ENCODE measurements around the gene ANP32A. TPM values are rescaled to one million over a fixed set of nuclear protein-coding genes. Genes with fewer than 3 reads are reported as not detected.

The ANP32A gene
- total RNA-seq, 1 experiment from 2014 or later = 220 TPM

DNA sequence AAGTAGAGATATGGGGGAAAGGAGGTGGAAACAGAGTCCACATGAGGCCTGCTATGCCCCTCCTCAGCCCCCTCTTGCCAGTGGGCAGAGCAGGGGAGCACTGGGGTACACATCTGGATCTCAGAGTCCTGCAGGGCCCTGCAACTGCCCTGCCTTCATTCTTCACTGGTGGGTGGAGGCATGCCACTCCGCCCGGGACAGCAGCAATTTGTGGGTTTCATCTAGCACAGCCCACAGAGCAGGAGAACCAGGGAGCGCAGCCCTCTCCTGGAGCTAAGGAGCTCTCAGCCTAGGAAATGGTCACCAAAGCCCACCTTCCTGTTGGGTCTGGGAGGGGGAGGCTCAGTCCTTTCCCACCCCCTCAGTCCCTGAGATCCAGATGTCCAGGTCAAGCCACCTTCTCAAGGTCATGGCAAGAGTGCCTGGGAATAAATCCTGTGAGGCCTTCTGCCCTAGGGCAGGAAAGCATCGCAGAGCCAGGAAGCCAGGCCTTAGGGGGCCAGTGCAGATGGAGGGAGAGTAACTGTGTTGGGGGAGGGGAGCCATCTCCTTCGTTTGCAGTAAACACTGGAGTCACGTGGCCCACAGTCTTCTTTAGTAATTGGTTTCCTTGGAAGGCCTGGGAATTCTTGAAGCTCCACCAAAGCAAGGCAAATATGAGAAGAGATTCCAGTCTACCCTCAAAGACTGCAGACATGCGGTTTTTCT lies 31.0 kb downstream of the ANP32A start:
- peaks cover 6% of the 10 kb centered on the region; the same call in 1 of the 2 replicates for H4K20me1 ChIP-seq (ENCODE audit: insufficient read depth)
- no peak overlapping the region for H2AFZ ChIP-seq (ENCODE audit: low read depth, low read length, poor library complexity, severe bottlenecking)
- ATAC-seq (no peak), DNase-seq (ENCODE audit: low read depth, low spot score) (no peak)
- H3K27me3 ChIP-seq (ENCODE audit: insufficient read depth, low read length) = no peaks in the 10 kb centered on the region
- H3K79me2 ChIP-seq (ENCODE audit: insufficient read depth, low read length) = peaks cover 82% of the 10 kb centered on the region
- H3K36me3 ChIP-seq (ENCODE audit: control insufficient read depth in 1 of 2, insufficient read depth in 2 of 2, low read length in 2 of 2) = peaks cover 10 to 11% of the 10 kb centered on the region in 2 experiments; a peak in 2 of 4 replicates
- no peak overlapping the region for H3K4me2 ChIP-seq (ENCODE audit: low read length)
- ChIA-PET POLR2A (no interaction called here), RAD21 (ENCODE audit: low non-redundant PET in 1 of 2, low total read pairs in 2 of 2, uncharacterized antibody in 2 of 2, unreplicated experiment in 2 of 2) (no interaction called here), CTCF (no interaction called here)
- no peak overlapping the region for H3K9ac ChIP-seq (ENCODE audit: low read length)
- peaks cover 0 to 9% of the 10 kb centered on the region in 2 experiments; a peak in 1 of 4 replicates for H3K4me1 ChIP-seq (ENCODE audit: control insufficient read depth in 1 of 2, insufficient read depth in 2 of 2, low read length in 2 of 2)
- no peak overlapping the region for H3K27ac ChIP-seq (ENCODE audit: low read depth, low read length)
- intact Hi-C loops (cut with micrococcal nuclease) = no loop called here
- no peak for TF ChIP-seq POLR2AphosphoS5 (IDR thresholded peaks at IDR 0.05; ENCODE audit: low read depth, low read length)
- H3K9me3 ChIP-seq (ENCODE audit: control insufficient read depth in 1 of 2, insufficient read depth in 1 of 2, low read depth in 1 of 2, low read length in 2 of 2) = no peaks in the 10 kb centered on the region
- no TSS peak for BruUV-seq (replicated peaks)
- no peak overlapping the region for H3K4me3 ChIP-seq (replicated peaks in 1 of 2; ENCODE audit: low read depth in 1 of 2, low read length in 2 of 2)
- no peaks in the 10 kb centered on the region for H3K9me2 ChIP-seq (ENCODE audit: insufficient read depth)

DNA sequence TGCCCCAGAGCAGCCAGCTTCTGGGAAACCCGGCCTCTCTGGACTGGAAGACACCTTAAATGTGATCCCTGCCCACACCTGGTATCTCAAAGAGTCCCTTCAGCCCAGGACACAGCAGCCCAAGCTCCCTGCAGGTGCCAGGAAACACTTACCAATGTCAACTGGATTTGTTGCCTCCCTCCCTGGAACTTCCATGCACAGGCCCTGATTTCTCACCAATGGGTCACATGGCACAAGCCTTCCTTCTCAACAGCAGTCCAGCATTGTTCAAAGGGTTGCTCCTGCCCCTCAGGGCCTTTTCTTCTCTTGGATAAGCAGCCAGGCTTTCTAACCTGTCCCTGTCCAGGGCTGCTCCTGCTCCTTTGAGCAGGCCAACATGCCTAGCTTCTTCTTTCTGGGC lies 31.6 kb downstream of the ANP32A start:
- CTCF ChIA-PET = no interaction called here
- intact Hi-C loops (cut with micrococcal nuclease) = no loop called here
- ATAC-seq = no peak
- H3K9ac ChIP-seq (ENCODE audit: low read length) = no peak overlapping the region
- DNase-seq (ENCODE audit: low read depth, low spot score) = no peak
- RAD21 ChIA-PET (ENCODE audit: low non-redundant PET in 1 of 2, low total read pairs in 2 of 2, uncharacterized antibody in 2 of 2, unreplicated experiment in 2 of 2) = no interaction called here
- H3K27ac ChIP-seq (ENCODE audit: low read depth, low read length) = no peak overlapping the region
- TF ChIP-seq, protein P1, sequence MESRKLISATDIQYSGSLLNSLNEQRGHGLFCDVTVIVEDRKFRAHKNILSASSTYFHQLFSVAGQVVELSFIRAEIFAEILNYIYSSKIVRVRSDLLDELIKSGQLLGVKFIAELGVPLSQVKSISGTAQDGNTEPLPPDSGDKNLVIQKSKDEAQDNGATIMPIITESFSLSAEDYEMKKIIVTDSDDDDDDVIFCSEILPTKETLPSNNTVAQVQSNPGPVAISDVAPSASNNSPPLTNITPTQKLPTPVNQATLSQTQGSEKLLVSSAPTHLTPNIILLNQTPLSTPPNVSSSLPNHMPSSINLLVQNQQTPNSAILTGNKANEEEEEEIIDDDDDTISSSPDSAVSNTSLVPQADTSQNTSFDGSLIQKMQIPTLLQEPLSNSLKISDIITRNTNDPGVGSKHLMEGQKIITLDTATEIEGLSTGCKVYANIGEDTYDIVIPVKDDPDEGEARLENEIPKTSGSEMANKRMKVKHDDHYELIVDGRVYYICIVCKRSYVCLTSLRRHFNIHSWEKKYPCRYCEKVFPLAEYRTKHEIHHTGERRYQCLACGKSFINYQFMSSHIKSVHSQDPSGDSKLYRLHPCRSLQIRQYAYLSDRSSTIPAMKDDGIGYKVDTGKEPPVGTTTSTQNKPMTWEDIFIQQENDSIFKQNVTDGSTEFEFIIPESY (IDR thresholded peaks at IDR 0.05; ENCODE audit: extremely low read depth, insufficient replicate concordance, low read length) = no peak
- TF ChIP-seq, protein P2, sequence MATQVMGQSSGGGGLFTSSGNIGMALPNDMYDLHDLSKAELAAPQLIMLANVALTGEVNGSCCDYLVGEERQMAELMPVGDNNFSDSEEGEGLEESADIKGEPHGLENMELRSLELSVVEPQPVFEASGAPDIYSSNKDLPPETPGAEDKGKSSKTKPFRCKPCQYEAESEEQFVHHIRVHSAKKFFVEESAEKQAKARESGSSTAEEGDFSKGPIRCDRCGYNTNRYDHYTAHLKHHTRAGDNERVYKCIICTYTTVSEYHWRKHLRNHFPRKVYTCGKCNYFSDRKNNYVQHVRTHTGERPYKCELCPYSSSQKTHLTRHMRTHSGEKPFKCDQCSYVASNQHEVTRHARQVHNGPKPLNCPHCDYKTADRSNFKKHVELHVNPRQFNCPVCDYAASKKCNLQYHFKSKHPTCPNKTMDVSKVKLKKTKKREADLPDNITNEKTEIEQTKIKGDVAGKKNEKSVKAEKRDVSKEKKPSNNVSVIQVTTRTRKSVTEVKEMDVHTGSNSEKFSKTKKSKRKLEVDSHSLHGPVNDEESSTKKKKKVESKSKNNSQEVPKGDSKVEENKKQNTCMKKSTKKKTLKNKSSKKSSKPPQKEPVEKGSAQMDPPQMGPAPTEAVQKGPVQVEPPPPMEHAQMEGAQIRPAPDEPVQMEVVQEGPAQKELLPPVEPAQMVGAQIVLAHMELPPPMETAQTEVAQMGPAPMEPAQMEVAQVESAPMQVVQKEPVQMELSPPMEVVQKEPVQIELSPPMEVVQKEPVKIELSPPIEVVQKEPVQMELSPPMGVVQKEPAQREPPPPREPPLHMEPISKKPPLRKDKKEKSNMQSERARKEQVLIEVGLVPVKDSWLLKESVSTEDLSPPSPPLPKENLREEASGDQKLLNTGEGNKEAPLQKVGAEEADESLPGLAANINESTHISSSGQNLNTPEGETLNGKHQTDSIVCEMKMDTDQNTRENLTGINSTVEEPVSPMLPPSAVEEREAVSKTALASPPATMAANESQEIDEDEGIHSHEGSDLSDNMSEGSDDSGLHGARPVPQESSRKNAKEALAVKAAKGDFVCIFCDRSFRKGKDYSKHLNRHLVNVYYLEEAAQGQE (IDR thresholded peaks at IDR 0.05; ENCODE audit: low read depth) = no peak
- TF ChIP-seq JUND (IDR thresholded peaks at IDR 0.05) = no peak
- TF ChIP-seq ZFX (IDR thresholded peaks at IDR 0.05) = no peak
- no peak for TF ChIP-seq FOSL1 (IDR thresholded peaks at IDR 0.05; ENCODE audit: low read depth)
- TF ChIP-seq POLR2AphosphoS5 (IDR thresholded peaks at IDR 0.05; ENCODE audit: low read depth, low read length) = no peak
- no peak for TF ChIP-seq ELF1 (IDR thresholded peaks at IDR 0.05; ENCODE audit: borderline replicate concordance, low read depth)
- no peaks in the 10 kb centered on the region for H3K9me3 ChIP-seq (ENCODE audit: control insufficient read depth in 1 of 2, insufficient read depth in 1 of 2, low read depth in 1 of 2, low read length in 2 of 2)
- POLR2A ChIA-PET = no interaction called here
- H3K9me2 ChIP-seq (ENCODE audit: insufficient read depth) = no peaks in the 10 kb centered on the region
- H4K20me1 ChIP-seq (ENCODE audit: insufficient read depth) = no peaks in the 10 kb centered on the region
- H3K4me3 ChIP-seq (replicated peaks in 1 of 2; ENCODE audit: low read depth in 1 of 2, low read length in 2 of 2) = no peak overlapping the region
- no peak overlapping the region for H2AFZ ChIP-seq (ENCODE audit: low read depth, low read length, poor library complexity, severe bottlenecking)
- H3K4me2 ChIP-seq (ENCODE audit: low read length) = no peak overlapping the region
- no TSS peak for BruUV-seq (replicated peaks)
- no peaks in the 10 kb centered on the region for H3K27me3 ChIP-seq (ENCODE audit: insufficient read depth, low read length)
- H3K36me3 ChIP-seq (ENCODE audit: control insufficient read depth in 1 of 2, insufficient read depth in 2 of 2, low read length in 2 of 2) = peaks cover 15 to 16% of the 10 kb centered on the region in 2 experiments; a peak in 2 of 4 replicates
- H3K79me2 ChIP-seq (ENCODE audit: insufficient read depth, low read length) = peaks cover 76% of the 10 kb centered on the region
- peaks cover 0 to 9% of the 10 kb centered on the region in 2 experiments; a peak in 1 of 4 replicates for H3K4me1 ChIP-seq (ENCODE audit: control insufficient read depth in 1 of 2, insufficient read depth in 2 of 2, low read length in 2 of 2)
